ENCODE measurements around the gene MGRN1.

Gene MGRN1

DNA sequence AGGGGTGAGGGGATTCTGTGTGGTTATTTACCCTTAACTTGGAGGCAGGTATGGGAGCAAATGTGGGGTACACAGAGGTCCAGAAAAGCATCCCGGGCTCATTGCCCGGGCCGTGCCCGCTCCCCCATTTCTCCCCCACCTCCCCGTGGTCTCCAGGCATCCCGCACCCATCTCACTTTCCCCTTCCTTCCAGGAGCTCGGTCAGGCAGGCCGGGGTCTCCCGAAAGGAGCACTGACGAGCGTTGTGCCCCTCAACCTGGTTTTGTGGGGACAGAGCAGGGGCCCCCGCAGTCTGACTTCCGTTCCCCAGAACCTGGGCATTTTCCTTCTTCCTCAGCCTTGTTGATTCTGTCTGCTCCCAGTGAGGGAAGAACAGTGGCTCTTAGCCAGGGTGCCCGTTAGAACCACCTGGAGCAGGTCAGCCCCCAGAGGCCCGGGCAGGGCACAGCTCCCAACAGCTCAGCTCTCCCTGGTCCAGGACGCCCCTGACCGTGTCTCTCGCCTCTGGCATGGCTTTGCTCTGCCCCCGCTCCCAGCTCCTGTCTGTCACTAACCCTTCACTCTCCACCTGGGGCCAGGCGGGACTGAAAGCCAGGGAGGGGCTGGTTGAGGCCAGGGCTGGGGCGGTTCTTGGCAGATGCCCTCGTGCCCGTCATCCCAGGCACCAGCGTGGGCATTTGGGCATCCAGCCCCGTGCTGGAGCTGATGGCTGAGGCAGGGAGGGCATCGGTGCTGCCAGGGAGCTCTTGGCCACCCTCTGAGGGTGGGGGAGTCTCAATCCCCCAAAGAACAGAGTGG lies 56.2 kb downstream of the MGRN1 start:
- ATAC-seq = no peak

GRCh38 chr16:4681471-4682083 lies 57.0 kb downstream of the MGRN1 start:
- ATAC-seq = no peak
- TF ChIP-seq OSR1 (CRISPR knock-in tag; IDR thresholded peaks at IDR 0.05) (no peak), BACH2 (CRISPR knock-in tag; IDR thresholded peaks at IDR 0.05; ENCODE audit: borderline replicate concordance) (no peak), ZNF8 (CRISPR knock-in tag; IDR thresholded peaks at IDR 0.05) (no peak), ISL1 (CRISPR knock-in tag; IDR thresholded peaks at IDR 0.05) (no peak), CSRNP3 (CRISPR knock-in tag; IDR thresholded peaks at IDR 0.05) (no peak), PPARA (CRISPR knock-in tag; IDR thresholded peaks at IDR 0.05; ENCODE audit: borderline replicate concordance) (no peak), RARB (CRISPR knock-in tag; IDR thresholded peaks at IDR 0.05) (no peak), ZNF70 (CRISPR knock-in tag; IDR thresholded peaks at IDR 0.05) (no peak), SNAI2 (CRISPR knock-in tag; IDR thresholded peaks at IDR 0.05) (no peak), ESRRG (CRISPR knock-in tag; IDR thresholded peaks at IDR 0.05) (no peak)
- TF ChIP-seq, protein P1, sequence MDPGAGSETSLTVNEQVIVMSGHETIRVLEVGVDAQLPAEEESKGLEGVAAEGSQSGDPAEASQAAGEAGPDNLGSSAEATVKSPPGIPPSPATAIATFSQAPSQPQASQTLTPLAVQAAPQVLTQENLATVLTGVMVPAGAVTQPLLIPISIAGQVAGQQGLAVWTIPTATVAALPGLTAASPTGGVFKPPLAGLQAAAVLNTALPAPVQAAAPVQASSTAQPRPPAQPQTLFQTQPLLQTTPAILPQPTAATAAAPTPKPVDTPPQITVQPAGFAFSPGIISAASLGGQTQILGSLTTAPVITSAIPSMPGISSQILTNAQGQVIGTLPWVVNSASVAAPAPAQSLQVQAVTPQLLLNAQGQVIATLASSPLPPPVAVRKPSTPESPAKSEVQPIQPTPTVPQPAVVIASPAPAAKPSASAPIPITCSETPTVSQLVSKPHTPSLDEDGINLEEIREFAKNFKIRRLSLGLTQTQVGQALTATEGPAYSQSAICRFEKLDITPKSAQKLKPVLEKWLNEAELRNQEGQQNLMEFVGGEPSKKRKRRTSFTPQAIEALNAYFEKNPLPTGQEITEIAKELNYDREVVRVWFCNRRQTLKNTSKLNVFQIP (CRISPR knock-in tag; IDR thresholded peaks at IDR 0.05; ENCODE audit: borderline replicate concordance, low read depth) = no peak

More for the DNA sequence above, 56.2 kb downstream of the MGRN1 start:
- TF ChIP-seq GLIS3 (CRISPR knock-in tag; IDR thresholded peaks at IDR 0.05) (no peak), ISL1 (CRISPR knock-in tag; IDR thresholded peaks at IDR 0.05) (no peak)

GRCh38 chr16:4682084-4682591 lies 57.5 kb downstream of the MGRN1 start:
- no peak for ATAC-seq
- TF ChIP-seq RARB (CRISPR knock-in tag; IDR thresholded peaks at IDR 0.05) (no peak), ZNF565 (CRISPR knock-in tag; conservative IDR thresholded peaks at IDR 0.05; ENCODE audit: low read depth) (no peak), CSRNP3 (CRISPR knock-in tag; IDR thresholded peaks at IDR 0.05) (no peak), CSDC2 (CRISPR knock-in tag; IDR thresholded peaks at IDR 0.05) (no peak), ZNF8 (CRISPR knock-in tag; IDR thresholded peaks at IDR 0.05) (no peak), ISL1 (CRISPR knock-in tag; IDR thresholded peaks at IDR 0.05) (no peak), ESRRG (CRISPR knock-in tag; IDR thresholded peaks at IDR 0.05) (no peak), ZC3H10 (CRISPR knock-in tag; IDR thresholded peaks at IDR 0.05) (no peak), ZNF70 (CRISPR knock-in tag; IDR thresholded peaks at IDR 0.05) (no peak), PPARA (CRISPR knock-in tag; IDR thresholded peaks at IDR 0.05; ENCODE audit: borderline replicate concordance) (no peak), TSHZ2 (CRISPR knock-in tag; IDR thresholded peaks at IDR 0.05) (no peak), ZFP3 (CRISPR knock-in tag; IDR thresholded peaks at IDR 0.05) (no peak), OSR1 (CRISPR knock-in tag; IDR thresholded peaks at IDR 0.05) (no peak), SNAI2 (CRISPR knock-in tag; IDR thresholded peaks at IDR 0.05) (no peak), ARNTL (CRISPR knock-in tag; IDR thresholded peaks at IDR 0.05; ENCODE audit: borderline replicate concordance, low read depth) (no peak)
- TF ChIP-seq, protein P2, sequence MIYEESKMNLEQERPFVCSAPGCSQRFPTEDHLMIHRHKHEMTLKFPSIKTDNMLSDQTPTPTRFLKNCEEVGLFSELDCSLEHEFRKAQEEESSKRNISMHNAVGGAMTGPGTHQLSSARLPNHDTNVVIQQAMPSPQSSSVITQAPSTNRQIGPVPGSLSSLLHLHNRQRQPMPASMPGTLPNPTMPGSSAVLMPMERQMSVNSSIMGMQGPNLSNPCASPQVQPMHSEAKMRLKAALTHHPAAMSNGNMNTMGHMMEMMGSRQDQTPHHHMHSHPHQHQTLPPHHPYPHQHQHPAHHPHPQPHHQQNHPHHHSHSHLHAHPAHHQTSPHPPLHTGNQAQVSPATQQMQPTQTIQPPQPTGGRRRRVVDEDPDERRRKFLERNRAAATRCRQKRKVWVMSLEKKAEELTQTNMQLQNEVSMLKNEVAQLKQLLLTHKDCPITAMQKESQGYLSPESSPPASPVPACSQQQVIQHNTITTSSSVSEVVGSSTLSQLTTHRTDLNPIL (CRISPR knock-in tag; IDR thresholded peaks at IDR 0.05; ENCODE audit: low read depth) = no peak
- TF ChIP-seq, protein P1 (CRISPR knock-in tag; IDR thresholded peaks at IDR 0.05; ENCODE audit: borderline replicate concordance, low read depth) = no peak
- TF ChIP-seq, protein P3, sequence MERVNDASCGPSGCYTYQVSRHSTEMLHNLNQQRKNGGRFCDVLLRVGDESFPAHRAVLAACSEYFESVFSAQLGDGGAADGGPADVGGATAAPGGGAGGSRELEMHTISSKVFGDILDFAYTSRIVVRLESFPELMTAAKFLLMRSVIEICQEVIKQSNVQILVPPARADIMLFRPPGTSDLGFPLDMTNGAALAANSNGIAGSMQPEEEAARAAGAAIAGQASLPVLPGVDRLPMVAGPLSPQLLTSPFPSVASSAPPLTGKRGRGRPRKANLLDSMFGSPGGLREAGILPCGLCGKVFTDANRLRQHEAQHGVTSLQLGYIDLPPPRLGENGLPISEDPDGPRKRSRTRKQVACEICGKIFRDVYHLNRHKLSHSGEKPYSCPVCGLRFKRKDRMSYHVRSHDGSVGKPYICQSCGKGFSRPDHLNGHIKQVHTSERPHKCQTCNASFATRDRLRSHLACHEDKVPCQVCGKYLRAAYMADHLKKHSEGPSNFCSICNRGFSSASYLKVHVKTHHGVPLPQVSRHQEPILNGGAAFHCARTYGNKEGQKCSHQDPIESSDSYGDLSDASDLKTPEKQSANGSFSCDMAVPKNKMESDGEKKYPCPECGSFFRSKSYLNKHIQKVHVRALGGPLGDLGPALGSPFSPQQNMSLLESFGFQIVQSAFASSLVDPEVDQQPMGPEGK (CRISPR knock-in tag; IDR thresholded peaks at IDR 0.05; ENCODE audit: borderline replicate concordance) = no peak

Data from SK-N-SH treated with all-trans-retinoic acid at 6 μM for 48 hours (cell line).